Measurements from ENCODE around the gene GBGT1.

GBGT1 gene

DNA sequence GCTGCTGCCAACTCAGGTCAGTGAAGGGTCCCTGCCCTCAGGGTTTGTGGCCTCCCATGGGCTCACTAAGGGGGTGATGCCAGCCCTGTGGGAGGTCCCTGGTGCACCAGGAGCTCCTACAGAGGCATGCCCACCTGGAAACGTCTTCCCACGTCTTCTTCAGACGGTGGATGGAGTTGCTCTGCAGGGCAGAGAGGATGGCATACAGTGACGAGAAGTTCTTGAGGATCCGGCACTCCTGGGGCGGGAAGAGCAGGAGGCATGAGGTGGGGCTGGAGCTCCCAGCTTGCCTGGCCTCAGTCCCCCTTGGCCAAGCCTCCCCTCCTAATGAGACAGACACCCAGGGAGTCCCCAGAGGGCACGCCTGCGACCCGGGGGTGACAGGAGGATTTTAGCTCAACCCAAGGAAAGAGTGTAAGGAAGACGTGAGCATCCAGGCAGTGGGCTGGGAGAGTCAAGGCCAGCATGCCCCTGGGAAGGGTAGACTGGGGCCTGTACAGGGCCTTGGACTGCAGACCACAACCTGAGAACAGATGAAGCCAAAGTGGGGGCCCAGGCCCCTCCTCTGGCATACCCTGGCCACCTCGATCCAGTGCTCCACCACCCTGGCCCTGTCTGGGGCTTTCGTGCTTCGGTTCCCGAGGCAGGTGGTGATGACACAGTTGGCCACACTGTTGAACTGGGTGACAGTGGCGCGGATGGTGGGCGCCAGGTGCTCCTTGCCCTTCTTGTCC lies 57.0 kb downstream of the GBGT1 start:
- Histone ChIP-seq H3K4me3 (ENCODE audit: low read depth, low read length) (no peak overlapping the region), H3K4me1 (no peaks in the 10 kb centered on the region), H3K9me3 (no peaks in the 10 kb centered on the region), H3K27me3 (no peaks in the 10 kb centered on the region), H3K36me3 (peaks cover 96% of the 10 kb centered on the region)
- DNase-seq = no peak
- TF ChIP-seq, protein P1, sequence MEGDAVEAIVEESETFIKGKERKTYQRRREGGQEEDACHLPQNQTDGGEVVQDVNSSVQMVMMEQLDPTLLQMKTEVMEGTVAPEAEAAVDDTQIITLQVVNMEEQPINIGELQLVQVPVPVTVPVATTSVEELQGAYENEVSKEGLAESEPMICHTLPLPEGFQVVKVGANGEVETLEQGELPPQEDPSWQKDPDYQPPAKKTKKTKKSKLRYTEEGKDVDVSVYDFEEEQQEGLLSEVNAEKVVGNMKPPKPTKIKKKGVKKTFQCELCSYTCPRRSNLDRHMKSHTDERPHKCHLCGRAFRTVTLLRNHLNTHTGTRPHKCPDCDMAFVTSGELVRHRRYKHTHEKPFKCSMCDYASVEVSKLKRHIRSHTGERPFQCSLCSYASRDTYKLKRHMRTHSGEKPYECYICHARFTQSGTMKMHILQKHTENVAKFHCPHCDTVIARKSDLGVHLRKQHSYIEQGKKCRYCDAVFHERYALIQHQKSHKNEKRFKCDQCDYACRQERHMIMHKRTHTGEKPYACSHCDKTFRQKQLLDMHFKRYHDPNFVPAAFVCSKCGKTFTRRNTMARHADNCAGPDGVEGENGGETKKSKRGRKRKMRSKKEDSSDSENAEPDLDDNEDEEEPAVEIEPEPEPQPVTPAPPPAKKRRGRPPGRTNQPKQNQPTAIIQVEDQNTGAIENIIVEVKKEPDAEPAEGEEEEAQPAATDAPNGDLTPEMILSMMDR (IDR thresholded peaks at IDR 0.05; ENCODE audit: low read depth, low read length) = no peak

DNA sequence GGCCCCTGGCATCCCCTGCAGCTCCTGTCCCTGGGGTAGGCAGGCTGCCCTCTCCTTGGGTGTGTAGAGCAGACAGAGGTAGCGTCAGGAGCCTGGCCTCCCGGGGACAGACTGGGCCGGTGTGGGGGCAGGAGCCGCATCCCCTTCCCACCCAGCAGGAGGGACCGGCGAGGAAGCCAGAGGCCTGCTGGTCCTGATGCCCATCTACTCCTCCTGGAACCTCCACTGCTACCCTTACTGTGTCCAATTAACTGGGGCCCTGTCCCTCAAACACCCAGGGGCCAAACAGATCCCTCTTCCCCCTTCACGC lies 58.3 kb downstream of the GBGT1 start:
- Histone ChIP-seq H3K27me3 (no peaks in the 10 kb centered on the region), H3K4me1 (no peaks in the 10 kb centered on the region), H3K9me3 (no peaks in the 10 kb centered on the region), H3K36me3 (peaks cover 96% of the 10 kb centered on the region), H3K4me3 (ENCODE audit: low read depth, low read length) (no peak overlapping the region)
- TF ChIP-seq, protein P1 (IDR thresholded peaks at IDR 0.05; ENCODE audit: low read depth, low read length) = no peak
- DNase-seq = no peak

DNA sequence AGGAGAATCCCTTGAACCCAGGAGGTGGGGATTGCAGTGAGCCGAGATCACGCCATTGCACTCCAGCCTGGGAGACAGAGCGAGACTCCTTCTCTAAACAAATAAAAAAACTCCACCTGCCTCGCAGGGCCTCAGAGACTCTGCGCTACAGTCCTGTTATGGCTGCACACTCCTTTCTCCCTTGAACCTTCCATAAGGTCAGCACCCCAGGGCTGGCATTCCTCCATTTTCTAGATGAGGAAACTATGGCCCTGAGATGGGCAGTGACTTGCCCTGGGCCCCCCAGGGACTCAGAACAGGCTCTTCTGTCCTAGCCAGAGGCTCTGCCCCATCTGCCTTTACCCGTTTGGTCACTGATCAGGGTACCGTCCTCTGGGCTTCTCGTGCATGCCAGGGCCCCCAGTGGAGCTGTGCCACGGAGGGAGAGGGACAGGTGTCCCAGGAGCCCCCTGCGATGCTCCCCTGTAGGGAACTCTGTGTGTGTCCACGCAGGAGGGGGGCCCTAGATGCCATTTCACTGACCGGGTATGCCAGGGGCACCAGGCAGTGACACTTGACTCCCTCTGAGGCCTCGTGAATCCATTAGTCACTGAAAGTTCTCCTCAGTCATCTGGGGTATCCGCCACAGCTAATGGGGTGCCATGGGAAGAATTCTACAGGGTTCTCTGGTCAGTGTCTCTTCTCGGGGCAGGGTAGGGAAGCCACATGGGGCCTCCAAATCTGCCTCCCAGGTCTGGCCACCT lies 58.8 kb downstream of the GBGT1 start:
- TF ChIP-seq, protein P1 (IDR thresholded peaks at IDR 0.05; ENCODE audit: low read depth, low read length) = no peak
- Histone ChIP-seq H3K36me3 (peaks cover 96% of the 10 kb centered on the region), H3K27me3 (no peaks in the 10 kb centered on the region), H3K9me3 (no peaks in the 10 kb centered on the region), H3K4me3 (ENCODE audit: low read depth, low read length) (no peak overlapping the region), H3K4me1 (no peaks in the 10 kb centered on the region)
- DNase-seq = no peak

DNA sequence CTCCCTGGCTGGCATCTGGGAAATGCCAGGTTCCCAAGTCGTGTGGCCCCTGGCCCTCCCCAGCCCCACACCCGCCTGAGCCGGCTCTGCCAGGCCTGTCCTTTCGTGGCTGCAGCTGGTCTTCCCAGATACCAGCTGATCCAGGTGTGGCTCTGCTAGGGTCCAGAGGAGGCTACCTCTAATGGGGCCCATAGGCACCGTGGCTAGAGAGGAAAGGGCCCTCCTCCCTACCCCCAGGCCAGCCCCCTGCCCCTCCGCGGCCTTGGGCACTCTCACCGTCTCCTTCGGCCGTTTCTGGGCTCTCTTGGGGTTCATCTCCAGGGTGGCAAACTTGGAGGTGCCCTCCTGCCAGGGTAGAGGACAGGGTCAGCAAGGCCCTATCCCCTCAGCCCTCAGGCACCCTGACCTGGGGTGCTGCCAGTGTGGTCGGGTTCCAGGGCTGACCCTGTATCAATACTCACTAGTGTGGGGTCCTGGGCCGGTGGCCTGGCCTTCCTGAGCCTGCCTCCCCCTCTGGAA lies 59.7 kb downstream of the GBGT1 start:
- Histone ChIP-seq H3K4me1 (no peaks in the 10 kb centered on the region), H3K27me3 (no peaks in the 10 kb centered on the region), H3K4me3 (ENCODE audit: low read depth, low read length) (no peak overlapping the region), H3K36me3 (peaks cover 96% of the 10 kb centered on the region), H3K9me3 (no peaks in the 10 kb centered on the region)
- DNase-seq = no peak
- TF ChIP-seq, protein P1 (IDR thresholded peaks at IDR 0.05; ENCODE audit: low read depth, low read length) = no peak

DNA sequence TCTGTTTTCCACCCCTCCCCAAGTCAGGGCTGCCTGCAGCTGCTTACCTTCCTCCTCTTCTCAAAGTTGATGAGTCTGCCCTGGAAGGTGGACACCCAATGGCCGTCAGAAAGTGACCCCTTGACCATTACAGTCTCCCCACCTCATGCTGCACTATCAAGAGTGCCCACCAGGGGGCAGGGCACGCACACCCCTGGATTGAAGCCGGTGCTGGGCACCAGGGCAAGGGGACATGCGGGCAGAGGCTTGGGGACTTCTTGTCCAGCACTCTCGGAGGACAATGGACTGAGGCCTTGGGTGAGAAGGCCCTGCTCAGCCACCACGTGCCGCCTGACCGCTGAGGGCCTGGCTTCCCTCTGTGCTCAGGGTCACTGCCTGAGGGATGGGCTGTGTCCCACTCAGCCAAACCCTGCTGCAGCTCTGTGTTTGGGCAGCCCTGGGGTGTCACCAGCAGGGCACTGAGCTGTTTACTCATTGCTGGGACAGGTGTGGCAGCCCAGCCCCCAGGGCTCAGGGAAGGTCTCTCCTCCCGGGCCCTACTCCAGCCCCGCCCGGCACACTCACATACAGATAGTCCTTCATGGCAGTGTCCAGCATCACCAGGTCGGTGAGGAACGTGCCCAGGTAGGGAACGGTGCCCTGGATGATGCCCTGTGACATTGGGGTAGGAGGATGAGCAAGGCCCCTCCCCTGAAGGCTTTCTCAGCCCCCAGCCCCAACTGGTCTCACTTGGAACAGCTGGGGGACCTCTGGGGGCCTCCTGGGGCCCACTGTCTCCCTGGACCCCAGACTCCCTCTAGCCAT lies 60.3 kb downstream of the GBGT1 start:
- DNase-seq = peak; percentile 67
- TF ChIP-seq, protein P1 (IDR thresholded peaks at IDR 0.05; ENCODE audit: low read depth, low read length) = peak; percentile 93
- H3K36me3 ChIP-seq = peaks cover 96% of the 10 kb centered on the region

More for the DNA sequence above, 60.3 kb downstream of the GBGT1 start:
- H3K27me3 ChIP-seq = no peaks in the 10 kb centered on the region
- no peaks in the 10 kb centered on the region for H3K9me3 ChIP-seq
- H3K4me1 ChIP-seq = no peaks in the 10 kb centered on the region
- no peak overlapping the region for H3K4me3 ChIP-seq (ENCODE audit: low read depth, low read length)

Data from BE2C (cell line).